GM21526 (cell line): ENCODE results near the gene SPDYC.
"Not testable (repeated sequence)": the region's sequence is repeated elsewhere in the genome, so short reads cannot be mapped to it uniquely, and the experiment has no call there.

ENCODE experiments used
- ATAC-seq: cut with Tn5 transposase; IDR thresholded peaks from one replicate; pipeline ENCODE4 v1.9.1; 2021; ENCODE audit warnings: moderate library complexity; ENCODE audit not compliant: unreplicated experiment, low FRiP score

The SPDYC gene

DNA sequence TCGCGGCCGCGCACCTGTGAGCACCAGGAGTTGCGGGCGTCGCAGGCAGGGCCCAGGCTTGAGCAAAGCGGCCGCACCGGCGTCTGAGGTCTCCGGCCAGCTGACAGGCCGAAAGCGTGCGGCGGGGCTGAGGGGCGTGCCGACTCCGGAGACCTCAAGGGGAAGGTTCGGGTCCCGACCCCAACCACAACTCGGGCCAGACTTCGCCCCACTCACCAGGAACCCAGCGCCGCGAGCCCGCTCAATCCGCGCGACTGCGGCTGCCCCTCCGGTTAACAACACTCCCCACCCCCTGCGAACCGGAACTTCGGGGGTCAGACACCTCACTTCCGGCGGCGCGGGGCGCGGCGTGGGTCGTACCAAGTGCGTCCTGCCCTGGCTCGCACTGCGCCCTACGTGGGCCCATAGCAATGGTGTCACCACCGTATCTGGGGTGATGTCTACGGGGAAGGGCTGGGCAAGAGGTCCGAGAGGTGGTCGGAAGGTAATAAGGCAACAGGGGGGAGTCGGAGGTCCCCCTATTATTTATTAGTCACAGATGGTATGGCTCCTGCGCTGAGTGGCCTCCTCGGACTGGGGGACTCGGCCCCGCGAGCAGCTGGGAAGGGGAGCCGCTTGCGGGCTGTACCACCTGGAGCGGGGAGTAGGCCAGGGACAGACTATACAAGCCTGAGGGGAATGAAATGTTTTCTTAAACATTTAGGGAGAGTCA lies 35.6 kb upstream of the SPDYC start, which contains the start of gene SYVN1:
Gene SYVN1 (minus strand): TSS at position 280 of the 712 bp plus-strand sequence. CDS start 918 bp downstream, outside the sequence.
- peak; percentile 46 for ATAC-seq

- ATAC-seq, result peak; percentile 49
These were observed 34.9 kb upstream of the SPDYC start for GRCh38 chr11:65134952-65135632.

DNA sequence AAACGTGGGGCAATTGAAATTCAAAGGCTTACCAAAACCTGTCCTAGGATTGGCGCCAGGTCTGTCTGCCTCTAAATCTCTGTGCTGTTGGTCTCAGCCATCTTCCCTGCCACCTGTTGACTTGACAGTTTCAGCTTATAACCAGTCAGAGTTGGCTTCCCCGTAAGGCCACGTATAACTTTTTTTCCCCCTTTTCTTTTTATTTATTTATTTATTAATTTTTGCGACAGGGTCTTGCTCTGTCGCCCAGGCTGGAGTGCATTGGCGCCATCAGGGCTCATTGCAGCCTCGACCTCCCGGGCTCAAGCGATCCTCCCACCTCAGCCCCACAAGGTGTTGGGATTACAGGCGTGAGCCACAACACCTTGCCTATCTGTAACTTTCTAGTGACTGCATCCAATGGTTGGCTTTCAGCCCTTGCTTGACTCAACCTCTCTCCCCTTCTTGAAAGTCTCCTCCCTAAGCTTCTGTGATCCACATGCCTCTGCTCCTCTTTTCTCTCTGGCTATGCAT lies 34.3 kb upstream of the SPDYC start:
- no peak for ATAC-seq

DNA sequence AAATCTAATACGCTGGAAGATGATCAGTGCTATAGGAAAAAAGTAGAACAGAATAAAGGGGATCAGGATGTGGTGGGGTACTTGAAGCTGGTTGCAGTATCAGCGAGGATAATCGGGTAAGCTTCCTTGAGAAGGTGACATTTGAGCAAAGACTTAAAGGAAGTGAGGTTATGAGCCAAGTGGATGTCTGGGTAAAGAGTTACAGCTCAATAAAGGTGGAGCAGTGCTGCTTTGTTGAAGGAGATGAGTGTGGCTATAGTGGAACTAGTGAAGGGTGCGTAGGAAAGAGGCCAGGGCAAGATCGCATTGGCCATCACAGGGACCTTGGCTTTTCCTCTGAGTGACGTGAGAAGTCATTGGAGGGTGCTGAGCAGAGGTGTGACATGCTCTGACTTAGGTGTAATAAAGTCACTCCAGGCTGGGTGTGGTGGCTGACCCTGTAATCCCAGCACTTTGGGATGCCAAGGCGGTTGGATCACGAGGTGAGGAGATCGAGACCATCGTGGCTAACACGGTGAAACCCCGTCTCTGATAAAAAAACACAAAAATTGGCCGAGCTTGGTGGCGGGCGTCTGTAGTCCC lies 33.4 kb upstream of the SPDYC start:
- ATAC-seq, result no peak

DNA sequence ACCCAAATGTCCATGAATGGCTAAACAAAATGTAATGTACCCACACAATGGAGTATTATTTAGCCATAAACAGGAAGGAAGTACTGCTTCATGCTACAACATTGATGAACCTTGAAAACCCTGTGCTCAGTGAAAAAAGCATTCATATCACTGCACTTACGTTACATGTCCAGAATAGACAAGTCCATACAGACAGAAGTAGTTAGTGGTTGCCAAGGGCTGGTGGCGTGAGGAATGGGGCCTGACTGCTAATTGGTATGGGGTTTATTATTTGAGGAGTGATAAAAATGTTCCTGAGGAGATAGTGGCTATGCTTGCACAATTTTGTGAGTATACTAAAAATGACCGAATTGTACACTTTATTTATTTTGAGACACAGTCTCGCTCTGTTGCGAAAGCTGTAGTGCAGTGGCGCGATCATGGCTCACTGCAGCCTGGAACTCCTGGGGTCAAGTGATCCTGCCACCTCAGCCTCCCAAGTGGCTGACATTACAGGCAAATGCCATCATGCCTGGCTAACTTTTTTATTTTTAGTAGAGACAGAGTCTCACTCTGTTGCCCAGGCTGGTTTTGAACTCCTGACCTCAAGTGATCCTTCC lies 28.0 kb upstream of the SPDYC start:
- ATAC-seq, result no peak

DNA sequence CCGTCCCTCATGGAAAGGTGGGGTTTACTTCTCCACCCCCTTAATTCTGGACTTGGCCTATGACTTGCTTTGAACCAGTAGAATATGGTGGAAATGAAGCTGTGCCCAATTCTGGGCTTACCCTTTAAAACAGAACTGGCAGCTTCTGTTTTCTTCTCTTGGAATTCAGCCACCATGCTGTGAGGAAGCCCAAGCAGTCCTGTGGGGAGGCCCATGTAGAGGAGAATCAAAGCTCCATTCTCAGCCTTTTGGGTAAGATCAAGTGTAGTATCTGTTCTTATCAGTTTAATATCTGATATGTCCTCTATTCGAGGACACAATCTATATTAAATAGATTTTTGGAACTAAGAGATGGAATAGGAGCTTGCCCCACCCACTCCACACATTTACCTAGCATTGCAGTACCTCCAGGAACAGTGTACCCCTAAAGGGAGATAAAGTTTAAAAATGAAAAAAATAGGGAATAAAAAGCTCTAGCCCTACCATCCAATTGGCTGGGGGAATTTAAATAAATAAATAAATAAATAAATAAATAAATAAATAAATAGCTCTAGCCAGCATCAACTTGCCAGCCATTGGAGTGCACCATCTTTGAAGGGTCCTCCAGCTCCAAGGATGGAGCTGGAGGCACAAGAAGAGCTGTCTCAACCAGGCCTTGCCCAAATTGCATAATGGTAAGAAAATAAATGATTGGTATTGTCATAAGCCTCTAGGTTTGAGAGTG lies 22.5 kb upstream of the SPDYC start:
- ATAC-seq, result no peak

GRCh38 chr11:65148657-65149056 lies 21.4 kb upstream of the SPDYC start:
- ATAC-seq, result no peak

DNA sequence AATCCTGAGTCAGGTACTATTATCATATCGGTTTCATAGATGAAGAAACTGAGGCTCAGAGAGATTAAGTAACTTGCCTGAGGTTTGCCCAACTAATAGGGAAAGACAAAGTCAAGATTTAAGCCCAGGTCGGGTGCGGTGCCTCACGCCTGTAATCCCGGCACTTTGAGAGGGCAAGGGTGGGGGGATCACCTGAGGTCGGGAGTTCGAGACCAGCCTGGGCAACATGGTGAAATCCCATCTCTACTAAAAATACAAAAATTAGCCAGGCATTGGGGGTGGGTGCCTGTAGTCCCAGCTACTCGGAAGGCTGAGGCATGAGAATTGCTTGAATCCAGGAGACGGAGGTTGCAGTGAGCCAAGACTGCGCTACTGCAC lies 19.9 kb upstream of the SPDYC start:
- not testable (repeated sequence) for ATAC-seq

DNA sequence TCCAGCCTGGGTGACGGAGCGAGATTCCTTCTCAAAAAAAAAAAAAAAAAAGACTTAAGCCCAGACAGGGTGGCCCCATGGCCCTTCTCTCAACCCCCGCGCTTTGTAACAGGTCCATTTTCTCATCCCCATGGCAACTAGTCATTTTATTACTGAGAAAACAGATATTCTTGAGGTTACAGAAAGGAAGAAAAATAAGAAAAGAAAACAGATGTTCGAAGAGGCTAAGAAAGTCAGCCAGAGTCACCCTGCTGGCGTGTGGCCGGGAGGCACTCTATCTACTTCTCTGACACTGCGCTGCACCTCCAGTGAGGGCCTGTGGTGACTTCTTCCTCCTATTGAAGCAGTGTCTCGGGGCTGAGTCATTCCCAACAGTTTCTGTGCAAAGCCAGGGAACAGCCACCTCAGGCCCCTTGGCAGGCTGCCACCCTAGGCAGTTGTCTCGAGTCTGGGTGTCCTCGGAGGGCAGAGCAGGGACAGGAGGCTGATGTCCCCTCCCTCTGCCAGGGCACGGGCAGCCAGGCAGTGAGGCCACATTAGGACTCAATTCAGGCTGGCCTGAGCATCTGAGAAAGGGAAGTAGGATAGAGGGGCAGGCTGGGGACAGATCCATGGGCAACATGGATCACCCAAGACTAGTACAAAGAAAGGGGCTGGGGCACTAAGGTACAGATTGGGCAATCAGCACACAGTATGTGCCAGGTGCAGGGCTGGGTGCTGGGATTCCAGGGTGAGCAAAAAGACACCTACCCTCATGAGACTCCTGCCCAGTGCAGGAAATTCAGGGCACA lies 19.3 kb upstream of the SPDYC start:
- ATAC-seq, result no peak

- ATAC-seq, result no peak
These were observed 18.6 kb upstream of the SPDYC start for GRCh38 chr11:65151331-65151899.

GRCh38 chr11:65152122-65152521 lies 17.9 kb upstream of the SPDYC start:
- no peak for ATAC-seq

DNA sequence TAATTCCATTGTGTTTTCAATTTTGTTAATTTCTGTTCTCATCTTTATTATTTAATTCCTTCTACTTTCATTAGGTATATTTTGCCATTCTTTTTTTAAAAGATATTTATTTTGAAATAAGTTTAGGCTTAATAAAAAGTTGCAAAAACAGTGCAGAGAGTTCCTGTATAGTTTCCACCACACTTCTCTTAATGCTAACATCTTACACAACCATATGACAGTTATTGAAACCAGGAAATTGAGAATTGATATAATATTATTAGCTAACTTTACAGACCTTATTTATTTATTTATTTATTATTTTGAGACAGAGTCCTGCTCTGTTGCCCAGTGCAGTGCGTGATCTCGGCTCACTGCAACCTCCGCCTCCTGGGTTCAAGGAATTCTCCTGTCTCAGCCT lies 13.8 kb upstream of the SPDYC start:
- no peak for ATAC-seq

- ATAC-seq, result no peak
These were observed 13.1 kb upstream of the SPDYC start for GRCh38 chr11:65156926-65157325.

DNA sequence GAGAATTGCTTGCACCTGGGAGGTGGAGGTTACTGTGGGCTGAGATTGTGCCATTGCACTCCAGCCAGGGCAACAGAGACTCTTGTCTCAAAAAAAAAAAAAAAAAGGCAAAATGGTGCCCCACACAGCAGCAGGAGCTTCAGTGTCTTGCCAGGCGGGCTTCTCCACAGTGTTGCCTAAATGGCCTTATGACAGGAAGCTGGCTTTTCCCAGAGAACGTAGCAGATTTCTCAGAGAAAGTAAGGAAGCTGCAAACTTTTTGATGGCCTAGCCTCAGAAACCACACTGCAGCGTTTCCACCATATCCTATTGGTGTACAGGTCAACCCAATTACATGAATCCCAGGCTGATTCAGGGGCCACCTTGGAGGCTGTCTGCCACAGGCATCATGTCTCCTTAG lies 12.7 kb upstream of the SPDYC start:
- no peak for ATAC-seq

DNA sequence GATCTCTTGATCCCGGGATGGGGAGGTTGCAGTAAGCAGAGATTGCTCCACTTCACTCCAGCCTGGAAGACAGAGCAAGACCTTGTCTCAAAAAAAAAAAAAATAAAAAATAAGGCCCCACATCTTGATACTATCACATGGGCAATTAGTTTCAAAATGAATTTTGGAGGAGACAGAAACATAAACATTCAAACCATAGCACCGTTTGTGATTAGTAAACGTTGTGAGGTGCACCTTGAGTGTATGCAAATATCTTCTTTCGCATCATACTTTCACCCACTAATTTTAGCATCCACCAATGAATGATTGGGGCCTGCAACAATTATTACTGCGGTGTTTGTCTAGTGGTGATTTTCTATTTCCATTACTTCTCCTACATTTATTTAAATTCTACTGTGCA lies 11.0 kb upstream of the SPDYC start:
- no peak for ATAC-seq

GRCh38 chr11:65160643-65161042 lies 9.4 kb upstream of the SPDYC start:
- ATAC-seq, result no peak

DNA sequence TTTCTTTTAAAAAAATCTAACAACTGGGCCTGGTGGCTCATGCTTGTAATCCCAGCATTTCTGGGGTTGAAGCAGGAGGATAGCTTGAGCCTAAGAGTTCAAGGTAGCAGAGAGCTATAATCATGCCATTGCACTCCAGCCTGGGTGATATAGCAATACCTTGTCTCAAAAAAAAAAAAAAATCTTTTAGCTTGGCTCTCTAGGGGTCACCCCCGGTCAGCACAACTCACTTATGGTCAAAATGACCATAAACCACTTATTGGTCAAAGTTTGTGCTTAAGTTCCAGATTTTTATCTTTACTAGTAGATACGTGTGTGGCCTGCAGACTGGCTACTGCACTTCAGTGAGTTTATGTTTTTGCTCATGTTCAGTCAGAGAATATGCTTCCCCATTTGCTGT lies 6.3 kb upstream of the SPDYC start:
- ATAC-seq, result no peak

GRCh38 chr11:65165410-65166317 lies 4.4 kb upstream of the SPDYC start:
- no peak for ATAC-seq
